HPDE6-E6E7 (cell line): Measurements from ENCODE around the gene TRIM43B.
"Not testable (repeated sequence)": the region's sequence is repeated elsewhere in the genome, so short reads cannot be mapped to it uniquely, and the experiment has no call there.

Experiments
- DNase-seq: peaks from one replicate; pipeline ENCODE4 v3.0.0; 2011; ENCODE audit warnings: missing footprints; ENCODE audit errors: extremely low spot score

Gene TRIM43B

DNA sequence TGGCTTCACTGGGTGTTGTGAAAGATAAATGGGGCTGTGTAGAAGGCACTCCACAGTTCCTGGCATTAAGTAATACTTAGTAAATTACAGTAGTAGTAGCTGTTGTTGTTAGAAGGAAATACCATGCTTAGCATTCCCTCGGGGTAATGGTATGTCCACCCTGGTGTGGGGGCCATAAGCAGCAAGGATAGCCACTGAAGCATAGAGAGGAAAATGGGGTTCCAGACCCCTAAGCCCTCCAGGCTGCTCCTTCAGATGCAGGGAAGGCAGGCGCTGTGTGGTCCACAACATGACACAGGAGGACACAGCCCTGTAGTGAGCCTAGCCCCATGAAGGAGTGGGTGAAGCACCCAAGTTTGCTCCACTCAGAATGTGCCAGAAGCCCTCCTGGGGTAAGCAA lies 50.6 kb downstream of the TRIM43B start:
- not testable (repeated sequence) for DNase-seq

DNA sequence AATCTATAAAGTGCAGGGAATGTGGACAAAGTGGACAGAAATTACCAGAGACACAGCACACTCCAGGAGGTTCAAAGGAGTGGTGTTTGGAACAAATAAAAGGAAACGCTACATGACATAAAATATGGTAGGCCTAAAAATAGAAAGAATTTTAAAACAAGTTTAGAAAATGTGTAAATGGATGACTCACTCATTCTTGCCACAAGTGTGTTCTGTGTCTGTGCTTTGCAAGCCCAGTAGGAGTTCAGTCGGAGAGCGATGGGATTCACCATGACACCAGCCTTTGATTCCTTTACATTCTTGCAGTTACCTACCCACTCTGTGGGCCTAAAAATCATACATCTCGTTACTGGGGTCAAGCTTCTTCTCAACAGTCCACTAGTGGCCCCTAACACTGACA lies 51.2 kb downstream of the TRIM43B start:
- not testable (repeated sequence) for DNase-seq

DNA sequence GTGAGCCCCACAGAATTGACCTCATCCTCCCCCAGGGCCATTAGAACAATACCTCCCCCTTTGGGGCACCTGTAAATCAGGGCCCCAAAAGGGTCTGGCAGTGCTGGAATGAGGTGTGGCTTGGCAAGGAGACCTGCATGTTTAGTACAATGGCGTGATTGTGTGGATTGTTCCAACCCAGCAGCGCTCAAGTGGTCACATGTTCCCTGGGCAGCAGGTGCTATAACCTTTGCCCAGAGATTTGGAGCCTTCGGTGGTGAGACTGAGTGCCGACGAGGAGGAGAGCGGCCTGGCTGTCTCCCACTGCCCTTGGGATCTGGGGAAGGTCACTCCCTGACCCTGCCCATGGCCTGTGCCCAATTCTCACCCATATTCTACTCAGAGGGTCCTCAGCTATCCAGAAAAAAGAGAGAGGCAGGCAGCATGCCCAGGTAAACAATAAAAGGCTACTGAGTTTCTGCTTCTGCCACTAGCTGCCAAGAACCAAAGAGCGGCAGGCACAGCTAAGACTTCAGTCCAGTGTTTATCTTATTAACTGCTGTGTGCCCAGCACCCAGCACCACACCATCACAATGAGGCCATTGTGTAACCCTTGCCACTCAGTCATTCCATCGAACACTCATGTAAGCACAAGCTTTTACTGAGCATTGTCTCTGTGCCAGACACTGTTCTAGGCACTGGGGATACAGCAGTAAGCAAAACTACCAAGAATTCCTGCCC lies 54.6 kb downstream of the TRIM43B start:
- DNase-seq: not testable (repeated sequence)

DNA sequence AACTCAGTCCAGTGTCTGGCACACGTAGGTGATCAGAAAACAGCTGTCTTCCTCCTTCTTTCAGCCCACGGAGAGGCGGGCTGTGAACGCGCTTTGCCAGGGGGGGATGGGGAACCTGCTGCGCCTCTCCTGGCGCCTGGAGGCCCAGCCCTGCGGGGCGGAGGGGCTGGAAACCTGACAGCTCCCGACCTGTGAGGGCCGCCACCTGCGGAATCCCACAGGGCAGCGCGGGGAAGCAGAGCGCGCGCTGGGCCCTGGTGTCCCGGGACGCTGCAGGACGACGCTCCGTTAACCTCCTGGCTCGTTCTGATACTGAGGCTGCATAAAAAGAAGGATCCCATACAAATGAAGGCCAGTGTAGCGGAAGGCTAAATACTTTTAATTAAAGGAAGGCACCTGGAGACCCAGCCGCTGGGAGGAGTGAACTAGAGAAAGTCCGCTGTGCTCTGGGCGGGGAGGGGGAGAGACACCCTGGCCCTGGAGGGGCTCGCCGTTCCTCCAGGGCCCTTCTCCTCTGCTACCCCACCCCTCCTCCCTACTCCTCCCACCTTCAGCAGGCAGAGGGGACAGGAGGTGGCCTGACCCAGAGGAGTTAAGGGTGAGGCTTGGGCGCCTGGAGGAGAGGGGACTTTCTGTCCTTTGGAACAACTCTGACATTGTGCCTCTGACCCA lies 57.2 kb downstream of the TRIM43B start:
- not testable (repeated sequence) for DNase-seq
